Raji (cell line): ENCODE results near the gene PDGFRB.

Experiments used
- POLR2A ChIP-seq: IDR thresholded peaks from 2 replicates; pipeline ENCODE4 v1.6.1; 2011; ENCODE audit warnings: low read depth, low read length, control low read depth; ENCODE audit not compliant: insufficient read depth

Gene PDGFRB

DNA sequence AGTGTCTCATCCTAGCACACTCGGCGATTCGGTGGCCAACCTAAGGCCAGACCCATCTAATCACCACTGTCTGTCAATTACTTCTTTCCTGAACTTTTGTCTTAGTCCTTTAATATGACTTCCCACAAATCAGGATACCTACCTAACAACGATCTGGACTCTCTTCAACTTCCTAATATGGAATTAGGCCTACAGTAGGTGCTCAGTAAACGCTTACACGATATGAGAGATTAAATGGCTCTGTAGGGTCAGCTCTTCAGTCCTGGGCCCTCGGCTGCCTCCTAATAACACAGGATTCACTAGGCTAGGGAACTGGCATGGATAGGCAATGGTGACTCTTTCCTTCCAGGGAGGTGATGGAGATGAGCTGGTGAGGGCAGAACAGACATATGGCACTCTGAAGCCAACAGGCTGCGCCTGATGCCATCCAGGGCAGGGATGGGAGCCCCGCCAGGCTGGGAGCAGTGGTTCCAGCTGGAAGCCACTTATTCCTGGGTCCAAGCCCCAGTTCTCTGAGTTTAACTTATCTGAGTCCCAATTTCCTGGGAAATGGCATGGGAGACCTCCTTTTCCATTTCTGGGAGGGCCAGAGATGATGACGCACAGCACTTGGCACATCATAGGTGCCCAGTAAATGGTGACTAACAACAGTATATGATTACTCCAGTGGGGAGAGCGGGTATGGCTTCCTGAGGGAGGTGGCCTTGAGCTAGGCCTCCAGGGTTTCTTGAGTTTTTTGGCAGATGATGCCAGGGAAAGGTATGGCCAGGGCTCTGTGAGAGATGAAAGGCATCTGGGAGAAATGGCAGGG, 7.3 kb downstream of the PDGFRB start:
- TF ChIP-seq POLR2A, result no peak

DNA sequence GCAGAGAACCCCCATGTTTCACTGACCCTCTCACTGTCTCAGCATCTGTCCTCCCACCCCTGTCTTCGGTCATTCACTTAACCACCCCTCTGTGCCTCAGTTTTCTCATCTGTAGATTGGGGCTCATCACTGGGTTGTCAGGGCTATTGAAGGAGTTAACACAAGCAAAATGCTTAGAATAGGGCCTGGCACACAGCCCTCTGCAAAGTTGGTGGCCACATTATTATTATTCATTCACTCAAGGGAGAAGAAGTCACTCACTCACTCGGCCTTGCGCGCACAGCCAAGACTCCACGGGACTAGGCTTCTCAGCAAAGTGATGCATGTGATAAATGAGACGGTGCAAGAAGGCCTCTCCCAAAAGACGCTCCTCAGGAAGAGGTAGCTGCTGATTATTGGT, 8.0 kb downstream of the PDGFRB start:
- no peak for TF ChIP-seq POLR2A

DNA sequence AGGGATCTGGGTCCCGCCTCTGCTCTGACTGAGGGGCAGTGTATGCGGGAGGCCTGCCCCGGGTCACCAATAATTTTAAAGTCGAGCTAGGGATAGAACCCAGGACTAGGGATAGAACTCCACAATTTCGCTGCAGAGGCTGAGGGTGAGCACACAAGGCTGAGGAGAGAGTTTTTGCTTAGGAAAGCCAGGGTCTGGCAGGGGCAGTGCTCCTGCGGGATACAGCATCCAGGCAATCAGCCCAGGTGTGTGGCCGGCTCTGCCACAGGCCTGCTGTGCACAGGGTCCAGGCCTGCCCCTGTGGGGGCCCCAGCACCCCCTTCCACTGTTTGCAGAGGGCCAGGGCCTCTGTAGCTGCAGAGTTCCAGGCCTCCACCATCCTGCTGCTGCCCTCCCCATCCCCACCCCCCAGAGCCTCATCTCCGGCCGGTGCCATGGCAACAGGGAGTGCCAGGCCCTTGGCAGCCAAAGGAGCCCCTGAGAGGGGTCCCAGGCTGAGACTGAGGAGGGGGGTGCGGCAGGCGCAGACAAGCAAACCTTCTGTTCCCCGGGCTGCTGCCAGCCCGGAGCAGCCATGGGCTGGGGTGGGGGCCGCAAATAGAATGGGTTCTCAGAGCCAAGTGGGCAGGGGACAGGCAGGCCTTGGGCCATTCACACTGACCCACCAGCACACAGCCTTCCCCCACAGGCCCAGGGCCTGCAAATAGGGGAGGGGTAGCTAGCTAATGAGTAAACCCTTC, 8.6 kb downstream of the PDGFRB start:
- no peak for TF ChIP-seq POLR2A

DNA sequence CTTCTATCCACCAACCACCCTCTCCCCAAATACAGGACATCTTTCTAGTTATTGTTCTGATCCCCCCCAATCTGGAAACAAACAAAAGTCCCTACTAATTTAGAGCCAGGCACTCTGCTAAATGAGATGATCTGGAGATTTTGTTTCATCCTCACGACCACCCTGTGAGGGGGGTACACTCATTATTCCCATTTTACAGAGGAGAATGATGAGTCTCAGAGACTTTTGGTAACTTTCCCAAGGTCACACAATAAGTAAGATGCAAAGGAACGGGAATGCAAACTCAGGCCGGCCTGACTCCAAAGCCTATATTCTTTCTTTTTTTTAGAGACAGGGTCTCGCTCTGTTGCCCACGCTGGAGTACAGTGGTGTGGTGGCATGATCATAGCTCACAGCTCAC, 9.4 kb downstream of the PDGFRB start:
- no peak for TF ChIP-seq POLR2A

DNA sequence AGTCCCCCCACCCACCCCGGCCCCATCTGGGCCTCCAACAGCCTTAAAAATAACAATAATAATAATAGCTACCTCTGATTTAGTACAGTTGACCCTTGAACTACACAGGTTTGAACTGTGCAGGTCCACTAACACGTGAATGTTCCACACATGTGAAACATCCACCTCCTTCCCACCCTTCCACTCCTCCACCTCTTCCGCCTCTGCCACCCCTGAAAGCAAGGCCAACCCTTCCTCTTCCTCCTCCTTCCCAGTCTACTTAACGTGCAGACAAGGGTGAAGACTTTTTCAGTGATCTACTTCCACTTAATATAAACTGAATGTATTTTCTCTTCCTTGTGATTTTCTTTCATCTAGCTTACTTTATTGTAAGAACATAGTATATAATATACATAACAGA, 10.8 kb downstream of the PDGFRB start:
- TF ChIP-seq POLR2A, result no peak

DNA sequence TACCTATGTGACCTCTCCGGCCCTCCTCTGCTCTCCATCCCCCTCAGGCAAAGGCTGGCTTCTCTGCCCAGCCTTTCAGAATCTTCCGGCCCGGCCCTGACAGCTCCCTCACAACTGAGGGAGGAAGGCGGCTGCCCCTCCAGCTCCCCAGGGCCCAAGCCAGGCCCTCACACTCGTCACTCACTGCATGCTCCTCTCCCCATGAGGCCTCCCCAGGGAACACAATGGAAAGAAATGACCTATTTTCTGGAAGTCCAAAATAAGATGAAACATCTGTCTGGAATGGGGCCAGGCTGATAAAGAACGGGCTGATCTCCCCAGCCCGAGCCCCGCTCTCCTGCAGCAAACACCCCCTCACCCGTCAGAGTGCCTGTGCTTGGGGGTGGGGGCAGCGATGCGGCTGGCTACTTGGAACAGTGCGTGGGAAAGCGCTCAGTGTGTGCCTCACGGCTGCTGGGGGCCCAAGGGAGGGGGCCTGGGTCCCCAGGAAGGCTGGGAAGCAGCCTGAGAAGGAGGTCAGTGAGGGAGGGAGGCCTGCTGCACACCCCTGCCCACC, 11.3 kb downstream of the PDGFRB start:
- TF ChIP-seq POLR2A, result no peak

DNA sequence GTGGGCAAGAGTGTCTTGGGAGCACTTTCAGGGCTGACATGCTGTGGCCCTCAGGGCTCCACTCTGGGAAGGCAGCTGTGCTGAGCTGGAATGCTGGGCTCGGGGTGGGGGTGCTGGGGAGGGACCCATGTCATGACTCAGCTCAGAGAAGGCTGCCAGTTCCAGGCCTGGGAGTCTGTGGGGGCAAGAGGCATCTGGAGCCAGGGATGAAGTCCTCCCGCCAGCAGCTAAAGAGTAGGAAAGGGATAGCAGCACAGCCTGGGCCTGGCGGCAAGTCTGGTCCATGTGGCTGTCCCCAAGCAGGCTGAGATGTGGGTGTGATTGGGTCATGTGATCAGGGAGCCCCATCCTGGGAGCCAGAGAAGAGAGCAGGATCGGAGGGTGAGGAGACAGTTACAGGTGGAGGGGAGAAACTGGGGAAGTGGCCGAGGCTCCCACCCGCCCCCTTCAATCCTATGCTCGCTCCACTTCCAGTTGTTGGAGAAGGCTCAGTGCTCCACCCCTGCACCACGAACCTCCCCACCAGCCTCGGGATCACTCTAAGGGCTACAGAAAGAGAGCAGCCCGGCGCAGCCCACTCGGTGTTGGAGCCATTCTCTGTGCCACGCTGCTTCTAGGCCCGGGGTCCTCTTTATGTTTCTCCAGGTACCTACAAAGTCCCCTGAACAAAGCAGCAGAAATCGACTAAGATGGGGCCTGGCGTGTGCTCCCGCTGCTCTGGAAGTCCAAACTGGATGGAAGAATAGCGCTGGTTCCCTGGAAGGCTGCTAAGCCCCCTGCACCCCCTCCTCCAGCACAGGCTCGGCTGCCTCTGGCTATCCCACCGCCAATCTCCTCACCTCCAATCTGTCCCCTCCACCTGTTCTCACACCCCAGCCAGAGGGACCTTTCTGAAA, 12.0 kb downstream of the PDGFRB start:
- TF ChIP-seq POLR2A, result no peak

DNA sequence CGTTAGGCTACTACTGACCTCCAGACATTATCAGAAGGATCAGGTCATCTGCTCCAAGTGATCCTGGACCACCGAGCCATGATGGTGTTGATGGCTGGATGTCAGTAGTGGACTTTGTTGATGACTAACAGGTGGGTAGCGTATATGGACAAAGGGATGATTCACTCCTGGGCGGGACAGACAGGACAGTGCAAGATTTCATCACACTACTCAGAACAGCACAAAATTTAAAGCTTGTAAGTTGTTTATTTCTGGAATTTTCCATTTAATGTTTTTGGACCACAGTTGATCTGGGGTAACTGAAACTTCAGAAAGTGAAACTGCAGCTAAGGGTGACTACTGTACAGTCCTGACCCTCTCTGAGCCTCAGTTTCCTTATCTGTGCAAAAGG, 12.7 kb downstream of the PDGFRB start:
- no peak for TF ChIP-seq POLR2A

DNA sequence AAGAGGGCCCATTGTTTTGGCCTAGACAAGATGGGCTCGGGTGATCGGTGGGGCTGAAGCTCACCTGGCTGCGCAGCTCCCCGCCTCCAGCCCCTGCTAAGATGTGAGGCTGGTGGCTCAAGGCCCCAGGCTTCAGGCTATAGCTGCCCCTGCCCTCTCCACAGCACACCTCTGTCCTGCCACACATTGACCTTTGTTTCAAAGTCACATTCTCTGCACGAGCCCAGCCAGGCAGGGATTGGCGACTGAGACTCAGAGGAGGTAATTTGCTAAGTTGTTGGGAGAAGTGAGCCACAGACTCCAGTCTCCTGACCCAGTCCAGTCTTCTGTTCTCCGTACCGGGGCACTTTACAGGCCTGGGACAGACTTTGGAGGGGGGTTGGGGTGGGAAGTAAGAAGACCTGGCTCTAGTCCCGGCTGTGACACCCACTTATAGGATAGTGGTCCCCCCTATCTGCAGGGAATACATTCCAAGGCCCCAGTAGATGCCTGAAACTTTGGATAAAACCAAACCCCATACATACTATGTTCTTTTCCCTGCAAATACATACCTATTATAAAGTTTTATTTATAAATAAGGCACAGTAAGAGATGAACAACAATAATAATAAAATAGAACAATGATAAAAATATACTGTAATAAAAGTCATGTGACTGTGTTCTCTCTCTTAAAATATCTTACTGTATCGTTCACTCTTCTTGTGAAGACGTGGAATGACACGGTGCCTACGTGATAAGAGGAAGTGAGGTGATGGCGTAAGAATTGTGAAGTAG, 13.3 kb downstream of the PDGFRB start:
- no peak for TF ChIP-seq POLR2A

DNA sequence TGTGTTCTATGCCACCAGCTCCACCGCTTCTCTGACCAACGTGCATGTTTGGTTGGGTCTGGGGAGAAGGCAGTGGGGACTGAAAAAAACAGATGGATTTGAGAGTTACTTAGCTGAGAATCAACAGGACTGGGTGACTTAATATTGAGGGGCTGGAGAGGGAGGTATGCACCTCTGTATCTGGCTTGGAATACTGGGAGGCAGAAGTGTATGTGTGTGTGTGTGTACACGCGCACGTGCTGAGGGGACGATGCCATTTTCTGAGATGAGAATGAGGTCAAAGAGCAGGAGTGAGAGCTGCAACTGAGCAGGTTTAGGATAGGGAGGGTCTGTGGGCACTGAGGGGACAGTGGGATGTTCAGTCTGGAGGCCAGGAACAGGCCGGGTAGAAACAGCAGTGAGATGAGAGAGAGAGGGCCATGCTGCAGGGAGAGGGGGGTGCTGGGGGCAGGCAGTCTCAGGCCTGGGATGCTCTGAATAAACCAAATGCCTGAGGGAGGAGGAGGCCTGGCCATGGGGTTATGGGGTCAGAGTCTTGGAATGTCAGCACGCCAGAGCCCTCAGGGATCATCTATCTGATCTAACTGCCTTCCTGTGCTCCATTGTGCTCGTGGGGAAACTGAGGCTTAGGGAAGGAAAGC, 14.0 kb downstream of the PDGFRB start:
- no peak for TF ChIP-seq POLR2A

DNA sequence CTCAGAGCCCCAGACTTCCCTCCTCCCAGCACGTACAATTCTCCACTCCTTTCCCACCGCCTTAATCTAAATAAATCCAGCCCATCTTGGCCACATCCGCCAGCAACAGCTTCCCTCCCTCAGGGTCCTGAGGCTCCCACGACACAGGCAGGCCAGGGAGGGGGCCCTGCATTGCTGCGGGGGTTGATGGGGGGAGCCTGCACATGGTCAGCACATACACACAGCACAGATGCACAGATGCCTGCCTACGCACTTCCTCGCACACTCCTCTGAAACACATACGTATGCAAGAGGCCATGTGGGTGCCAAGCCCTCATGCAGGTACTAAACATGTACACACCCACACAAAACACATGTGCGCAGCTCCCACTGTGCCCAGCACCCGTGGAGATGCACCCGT, 14.8 kb downstream of the PDGFRB start:
- TF ChIP-seq POLR2A, result no peak

DNA sequence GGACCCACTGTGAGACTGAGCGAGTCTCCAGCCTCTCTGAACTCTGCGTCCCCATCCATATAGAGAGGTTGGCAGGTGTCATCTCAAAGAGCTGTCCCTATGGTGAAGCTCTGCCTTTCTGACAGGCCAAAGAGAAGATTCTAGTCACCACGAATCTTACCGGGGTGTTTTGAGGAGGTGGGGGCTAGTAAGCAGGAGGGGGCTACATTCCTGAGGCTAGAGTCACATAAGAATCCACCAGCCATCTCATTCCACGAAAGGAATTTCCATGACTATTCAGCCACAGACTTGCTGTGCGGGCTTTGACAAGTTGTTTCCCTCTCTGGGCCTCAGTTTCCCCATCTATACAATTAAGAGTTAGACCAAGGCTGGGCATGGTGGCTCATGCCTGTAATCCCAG, 16.3 kb downstream of the PDGFRB start:
- TF ChIP-seq POLR2A, result no peak

DNA sequence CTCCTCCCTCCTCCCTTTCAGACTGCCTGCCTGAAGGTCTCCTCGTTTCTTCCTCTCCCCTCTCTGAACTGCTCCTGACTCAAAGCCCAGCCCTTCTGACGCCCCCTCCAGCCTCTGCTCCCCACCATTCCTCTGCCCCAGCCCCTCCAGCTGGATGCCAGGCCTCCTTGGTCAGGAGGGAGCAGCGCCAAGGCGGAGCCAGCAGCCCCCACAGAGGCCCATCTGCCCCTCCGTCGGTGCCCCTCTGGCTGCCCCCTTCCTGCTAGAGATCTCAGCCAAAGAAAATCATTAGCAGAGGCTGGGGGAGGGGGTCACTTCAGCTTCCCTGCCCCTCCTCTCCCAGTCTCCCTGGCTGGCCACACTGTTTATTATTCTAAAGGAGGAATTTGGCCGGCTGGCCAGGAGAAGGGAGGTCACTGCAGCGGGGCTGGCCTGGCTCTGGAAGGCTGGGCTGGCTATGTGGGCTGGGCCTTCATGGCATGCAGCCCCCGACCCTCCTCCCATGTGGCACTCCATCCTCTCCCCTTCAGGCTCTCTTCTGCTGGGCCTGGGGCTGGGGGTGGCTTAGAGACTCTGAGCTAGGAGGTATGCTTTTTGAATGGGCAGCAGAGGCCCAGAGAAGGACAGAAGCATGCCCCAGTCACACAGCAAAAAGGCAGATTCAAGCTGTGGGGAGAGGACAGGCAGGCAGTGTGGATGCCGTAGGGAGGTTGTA, 16.9 kb downstream of the PDGFRB start:
- no peak for TF ChIP-seq POLR2A
